Neuronal stem cell (in vitro differentiated cells): ENCODE measurements around the gene SVOPL.

Experiments
- DNase-seq: peaks from one replicate; pipeline ENCODE4 v3.0.0-alpha.2; 2013; ENCODE audit warnings: low spot score
- H2AFZ ChIP-seq: one replicate; pipeline ENCODE4 v1.6.1; 2013; ENCODE audit warnings: mild to moderate bottlenecking, low read length, inconsistent platforms
- H2AK5ac ChIP-seq: 2 replicates; pipeline ENCODE4 v1.6.1; 2013; ENCODE audit warnings: low read depth, mild to moderate bottlenecking, inconsistent platforms, low read length, moderate library complexity, mixed read lengths
- H2BK120ac ChIP-seq: 2 replicates; pipeline ENCODE4 v1.6.1; 2013; ENCODE audit warnings: low read depth, mild to moderate bottlenecking, inconsistent platforms, low read length, moderate library complexity, mixed read lengths
- H2BK12ac ChIP-seq: one replicate; pipeline ENCODE4 v1.6.1; 2013; ENCODE audit warnings: low read length, inconsistent platforms
- H2BK15ac ChIP-seq: 2 replicates; pipeline ENCODE4 v1.6.1; 2013; ENCODE audit warnings: mild to moderate bottlenecking, low read length, inconsistent platforms, mixed read lengths
- H2BK5ac ChIP-seq: one replicate; pipeline ENCODE4 v1.6.1; 2013; ENCODE audit warnings: inconsistent platforms, mild to moderate bottlenecking, low read length, moderate library complexity
- H3K14ac ChIP-seq: one replicate; pipeline ENCODE4 v1.6.1; 2013; ENCODE audit warnings: low read length, inconsistent platforms
- H3K18ac ChIP-seq: 2 replicates; pipeline ENCODE4 v1.6.1; 2013; ENCODE audit warnings: low read length, inconsistent platforms
- H3K23ac ChIP-seq: 2 replicates; pipeline ENCODE4 v1.6.1; 2013; ENCODE audit warnings: low read depth, mild to moderate bottlenecking, mixed read lengths, low read length, inconsistent platforms; ENCODE audit not compliant: poor library complexity
- H3K27ac ChIP-seq: replicated peaks from 3 replicates; pipeline ENCODE4 v1.5.1; 2013; ENCODE audit warnings: low read length, inconsistent platforms
- H3K27me3 ChIP-seq, 3 experiments: 2 replicates each; pipeline ENCODE4 v1.6.1; 2013; ENCODE audit warnings: low read length in 3 of 3, mild to moderate bottlenecking in 2 of 3, inconsistent platforms in 1 of 3, low read depth in 1 of 3, mixed read lengths in 1 of 3, moderate library complexity in 1 of 3; ENCODE audit not compliant: control insufficient read depth in 3 of 3, insufficient read depth in 3 of 3
- H3K36me3 ChIP-seq, 2 donors: replicated peaks in 1 of 2; 2 replicates each; pipeline ENCODE4 v1.6.1; 2013; ENCODE audit warnings: low read length in 2 of 2; ENCODE audit not compliant: control insufficient read depth in 2 of 2, insufficient read depth in 2 of 2
- H3K4ac ChIP-seq: 2 replicates; pipeline ENCODE4 v1.6.1; 2013; ENCODE audit warnings: inconsistent platforms, mild to moderate bottlenecking, low read length, moderate library complexity
- H3K4me1 ChIP-seq, 2 donors: 1 replicate in 1 of 2; 2 replicates in 1 of 2; pipeline ENCODE4 v1.6.1; 2013; ENCODE audit warnings: low read length in 2 of 2, low read depth in 1 of 2; ENCODE audit not compliant: control insufficient read depth in 2 of 2, insufficient read depth in 1 of 2
- H3K4me2 ChIP-seq: one replicate; pipeline ENCODE4 v1.6.1; 2013; ENCODE audit warnings: mild to moderate bottlenecking, low read length, inconsistent platforms; ENCODE audit not compliant: insufficient read depth, poor library complexity, severe bottlenecking
- H3K4me3 ChIP-seq, 2 donors: 2 replicates each; pipeline ENCODE4 v1.5.1; 2013; ENCODE audit warnings: low read length in 2 of 2, mild to moderate bottlenecking in 2 of 2, inconsistent platforms in 1 of 2, moderate library complexity in 1 of 2
- H3K79me1 ChIP-seq: one replicate; pipeline ENCODE4 v1.6.1; 2013; ENCODE audit warnings: low read depth, mild to moderate bottlenecking, inconsistent platforms, low read length, moderate library complexity
- H3K9ac ChIP-seq: one replicate; pipeline ENCODE4 v1.6.1; 2013; ENCODE audit warnings: mild to moderate bottlenecking, low read depth, low read length, inconsistent platforms; ENCODE audit not compliant: poor library complexity
- H3K9me3 ChIP-seq, 2 donors: replicated peaks in 1 of 2; 2 replicates each; pipeline versions ENCODE3 to v1.6.1; 2013; ENCODE audit warnings: low read length in 2 of 2, mild to moderate bottlenecking in 2 of 2, inconsistent platforms in 1 of 2, low read depth in 1 of 2, mixed read lengths in 1 of 2, moderate library complexity in 1 of 2; ENCODE audit not compliant: control insufficient read depth in 2 of 2, insufficient read depth in 1 of 2
- H4K8ac ChIP-seq: one replicate; pipeline ENCODE4 v1.6.1; 2013; ENCODE audit warnings: low read depth, mild to moderate bottlenecking, inconsistent platforms, low read length, moderate library complexity
- H4K91ac ChIP-seq: one replicate; pipeline ENCODE4 v1.6.1; 2013; ENCODE audit warnings: low read length, low read depth, mild to moderate bottlenecking, inconsistent platforms; ENCODE audit not compliant: poor library complexity
- WGBS, 2 donors: extraction: QIAGEN DNeasy Blood & Tissue Kit; methylation state at CpG; one replicate each; pipeline ENCODE4 v1.1.7; 2013; ENCODE audit warnings: missing lambda C conversion rate in 2 of 2, mixed read lengths in 1 of 2; ENCODE audit not compliant: insufficient read length in 2 of 2, insufficient replicate concordance in 1 of 2; ENCODE audit errors: extremely low coverage in 2 of 2; 5-methylcytosine and 5-hydroxymethylcytosine counted together

SVOPL gene

DNA sequence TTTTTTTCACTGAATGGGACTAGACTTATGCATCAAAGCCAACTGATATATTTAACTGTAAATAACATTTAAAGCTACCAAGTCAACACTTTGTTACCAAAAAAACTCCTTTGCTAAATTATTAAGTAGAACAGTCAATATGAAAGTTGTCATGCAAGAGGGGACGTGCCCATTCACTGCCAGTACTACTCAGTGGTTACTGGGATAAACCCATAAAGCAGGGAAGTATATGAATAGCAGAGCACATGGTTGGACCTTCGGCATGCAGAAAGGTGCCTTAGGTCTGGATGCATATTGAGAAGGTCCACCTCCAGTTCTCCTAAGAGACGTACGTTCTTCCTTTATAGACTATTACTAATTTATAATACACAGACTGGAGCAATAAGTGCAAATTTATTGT lies 120.1 kb downstream of the SVOPL start:
- H3K9me3 ChIP-seq: peaks cover 2 to 5% of the 10 kb centered on the region in 2 donors
- H3K18ac ChIP-seq: no peak overlapping the region
- no peak overlapping the region for H3K14ac ChIP-seq
- H2BK12ac ChIP-seq: no peak overlapping the region
- no peak overlapping the region for H3K4ac ChIP-seq
- H4K8ac ChIP-seq: no peak overlapping the region
- no peak overlapping the region for H2BK15ac ChIP-seq
- no peak overlapping the region for H2AK5ac ChIP-seq
- H3K4me3 ChIP-seq: no peak overlapping the region
- H3K27me3 ChIP-seq: no peaks in the 10 kb centered on the region
- peaks cover 20 to 98% of the 10 kb centered on the region in 2 donors for H3K36me3 ChIP-seq
- no peak overlapping the region for H3K9ac ChIP-seq
- H3K23ac ChIP-seq: no peak overlapping the region
- no peaks in the 10 kb centered on the region for H3K4me1 ChIP-seq
- H3K79me1 ChIP-seq: no peaks in the 10 kb centered on the region
- H3K27ac ChIP-seq: no peak overlapping the region
- H2AFZ ChIP-seq: no peak overlapping the region
- no peak overlapping the region for H2BK120ac ChIP-seq
- no peak for DNase-seq
- no peak overlapping the region for H2BK5ac ChIP-seq
- no CpG with 5 or more reads among the region's 4 CpGs for WGBS, 2 donors
- no peak overlapping the region for H3K4me2 ChIP-seq
- no peak overlapping the region for H4K91ac ChIP-seq

GRCh38 chr7:138579671-138580070 lies 121.5 kb downstream of the SVOPL start:
- peaks cover 2 to 5% of the 10 kb centered on the region in 2 donors for H3K9me3 ChIP-seq
- no peak for DNase-seq
- H3K23ac ChIP-seq: no peak overlapping the region
- H2BK15ac ChIP-seq: no peak overlapping the region
- no peak overlapping the region for H2BK5ac ChIP-seq
- H3K14ac ChIP-seq: no peak overlapping the region
- peaks cover 22 to 98% of the 10 kb centered on the region in 2 donors for H3K36me3 ChIP-seq
- no peaks in the 10 kb centered on the region for H3K27me3 ChIP-seq
- H3K4me2 ChIP-seq: no peak overlapping the region
- H3K9ac ChIP-seq: no peak overlapping the region
- no peak overlapping the region for H2AK5ac ChIP-seq
- no peaks in the 10 kb centered on the region for H3K4me1 ChIP-seq
- no peaks in the 10 kb centered on the region for H3K79me1 ChIP-seq
- H4K8ac ChIP-seq: no peak overlapping the region
- no peak overlapping the region for H3K27ac ChIP-seq
- no peak overlapping the region for H2BK12ac ChIP-seq
- no CpG with 5 or more reads among the region's 3 CpGs for WGBS, 2 donors
- H3K4me3 ChIP-seq: no peak overlapping the region
- no peak overlapping the region for H2AFZ ChIP-seq
- H3K4ac ChIP-seq: no peak overlapping the region
- H2BK120ac ChIP-seq: no peak overlapping the region
- H3K18ac ChIP-seq: no peak overlapping the region
- H4K91ac ChIP-seq: no peak overlapping the region

DNA sequence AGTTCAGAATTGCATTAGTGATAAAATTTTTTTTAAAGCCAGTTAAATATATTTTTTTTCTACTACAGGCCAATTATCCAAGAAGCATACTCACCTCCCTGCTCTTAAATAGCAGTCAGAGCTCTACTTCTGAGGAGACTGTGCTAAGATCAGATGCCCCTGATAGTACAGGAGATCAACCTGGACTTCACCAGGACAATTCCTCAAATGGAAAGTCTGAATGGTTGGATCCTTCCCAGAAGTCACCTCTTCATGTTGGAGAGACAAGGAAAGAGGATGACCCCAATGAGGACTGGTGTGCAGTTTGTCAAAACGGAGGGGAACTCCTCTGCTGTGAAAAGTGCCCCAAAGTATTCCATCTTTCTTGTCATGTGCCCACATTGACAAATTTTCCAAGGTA lies 122.0 kb downstream of the SVOPL start:
- H3K4me2 ChIP-seq: no peak overlapping the region
- H4K91ac ChIP-seq: no peak overlapping the region
- no peak overlapping the region for H4K8ac ChIP-seq
- no peak overlapping the region for H3K9ac ChIP-seq
- H3K9me3 ChIP-seq: peaks cover 2 to 5% of the 10 kb centered on the region in 2 donors
- no peak overlapping the region for H2AK5ac ChIP-seq
- peaks cover 22 to 98% of the 10 kb centered on the region in 2 donors for H3K36me3 ChIP-seq
- no peaks in the 10 kb centered on the region for H3K79me1 ChIP-seq
- H2AFZ ChIP-seq: no peak overlapping the region
- H3K4me1 ChIP-seq: no peaks in the 10 kb centered on the region
- H2BK120ac ChIP-seq: no peak overlapping the region
- H3K27ac ChIP-seq: no peak overlapping the region
- no CpG with 5 or more reads among the region's 1 CpG for WGBS, 2 donors
- no peak overlapping the region for H3K14ac ChIP-seq
- no peak overlapping the region for H2BK5ac ChIP-seq
- no peak overlapping the region for H3K4ac ChIP-seq
- no peak overlapping the region for H2BK15ac ChIP-seq
- H3K27me3 ChIP-seq: no peaks in the 10 kb centered on the region
- H3K23ac ChIP-seq: no peak overlapping the region
- no peak overlapping the region for H2BK12ac ChIP-seq
- no peak overlapping the region for H3K18ac ChIP-seq
- no peak overlapping the region for H3K4me3 ChIP-seq
- DNase-seq: no peak

DNA sequence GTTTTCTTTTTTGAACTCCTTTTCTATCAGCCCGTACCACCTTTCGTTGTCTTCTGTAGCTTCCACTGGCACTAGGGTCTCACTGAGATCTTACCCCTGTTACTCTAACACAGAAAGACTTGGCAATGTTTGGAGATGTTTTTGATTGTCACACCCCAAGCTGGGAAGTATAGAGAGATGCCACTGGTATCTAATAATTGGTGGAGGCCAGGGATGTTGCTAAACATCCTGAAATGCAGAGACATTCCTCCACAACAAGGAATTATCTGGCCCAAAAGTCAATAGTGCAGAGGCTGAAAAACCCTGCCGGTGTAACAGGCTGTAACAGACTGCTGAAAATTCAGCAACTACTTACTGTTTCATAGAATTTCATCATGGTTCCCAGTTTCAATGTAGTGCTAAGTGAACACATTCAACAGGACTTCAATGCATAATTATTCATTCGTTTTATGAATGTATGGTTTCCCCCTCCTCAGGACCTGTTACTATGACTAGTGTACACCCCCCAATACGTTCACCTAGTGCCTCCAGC lies 125.2 kb downstream of the SVOPL start:
- no peak overlapping the region for H3K4me2 ChIP-seq
- no peak overlapping the region for H2BK12ac ChIP-seq
- H3K23ac ChIP-seq: no peak overlapping the region
- H3K4me3 ChIP-seq: no peak overlapping the region
- peaks cover under 1% of the 10 kb centered on the region for H3K79me1 ChIP-seq
- no peak for DNase-seq
- H2BK120ac ChIP-seq: no peak overlapping the region
- H2BK5ac ChIP-seq: no peak overlapping the region
- no peak overlapping the region for H2AFZ ChIP-seq
- no peak overlapping the region for H3K9ac ChIP-seq
- no peak overlapping the region for H2AK5ac ChIP-seq
- H3K27ac ChIP-seq: no peak overlapping the region
- peaks cover 20 to 100% of the 10 kb centered on the region in 2 donors for H3K36me3 ChIP-seq
- no peaks in the 10 kb centered on the region for H3K4me1 ChIP-seq
- H3K14ac ChIP-seq: no peak overlapping the region
- no peak overlapping the region for H4K8ac ChIP-seq
- H3K18ac ChIP-seq: no peak overlapping the region
- H3K4ac ChIP-seq: no peak overlapping the region
- WGBS, 2 donors: no CpG with 5 or more reads among the region's 5 CpGs
- no peak overlapping the region for H2BK15ac ChIP-seq
- H4K91ac ChIP-seq: no peak overlapping the region
- H3K27me3 ChIP-seq: no peaks in the 10 kb centered on the region
- peaks cover 0 to 2% of the 10 kb centered on the region in 2 donors for H3K9me3 ChIP-seq
